GM10266 (cell line): ENCODE measurements around the gene ATP8A1.
"Not testable (repeated sequence)": the region's sequence is repeated elsewhere in the genome, so short reads cannot be mapped to it uniquely, and the experiment has no call there.

ENCODE experiments used
- DNase-seq: peaks from one replicate; pipeline ENCODE4 v3.0.0; 2012; ENCODE audit errors: extremely low spot score
- CTCF ChIP-seq: IDR thresholded peaks from 2 replicates; pipeline ENCODE4 v1.5.1; 2012; ENCODE audit warnings: mild to moderate bottlenecking, low read depth; ENCODE audit not compliant: control insufficient read depth, insufficient read depth; ENCODE audit errors: missing control alignments

ATP8A1 gene

DNA sequence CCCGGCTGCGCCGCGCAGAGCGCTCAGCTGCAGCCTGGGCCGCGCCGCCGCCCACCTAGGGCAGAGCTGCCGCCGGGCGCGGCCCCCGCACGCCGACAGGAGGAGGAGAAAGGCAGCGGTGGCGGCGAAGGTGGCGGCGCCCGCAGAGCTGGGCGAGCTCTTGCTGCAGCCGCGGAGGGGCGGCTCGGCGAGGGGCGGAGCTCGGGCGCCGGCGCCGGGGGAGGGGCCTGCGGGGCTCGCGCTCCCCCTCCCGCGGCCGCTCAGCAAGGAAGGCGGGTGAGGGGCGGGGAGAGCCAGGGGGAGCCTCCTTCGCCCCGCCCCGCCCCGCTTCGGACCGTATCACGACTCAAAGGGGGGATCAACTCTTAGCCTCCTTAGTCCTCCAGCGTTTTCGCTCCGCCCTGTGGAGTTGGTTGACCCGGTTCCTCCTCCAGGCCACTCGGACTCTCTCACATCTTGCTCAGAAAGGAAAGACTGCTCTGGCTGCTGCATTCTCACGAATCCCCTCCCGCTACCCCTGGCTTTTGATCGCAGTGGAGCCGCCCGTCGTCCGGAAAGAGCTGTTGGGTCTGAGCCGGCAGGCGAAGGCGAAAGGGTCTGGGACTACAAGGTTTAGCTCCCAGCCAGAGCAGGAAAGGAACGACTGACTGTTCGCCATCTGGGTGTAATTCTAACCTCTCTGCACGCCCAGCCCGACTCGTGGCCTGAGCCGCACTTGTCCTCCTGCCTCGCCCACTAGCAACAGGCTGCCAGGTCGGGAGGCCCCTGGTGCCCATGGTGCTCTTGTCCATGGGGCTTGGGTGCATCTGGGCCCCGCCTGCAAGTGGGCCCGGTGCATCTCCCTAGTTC is at the start of gene ATP8A1:
Gene ATP8A1 (minus strand): TSS at position 162 of the 849 bp plus-strand sequence. CDS start 232 bp downstream, outside the sequence.
- peak; percentile 96 for DNase-seq
- TF ChIP-seq CTCF = no peak

- DNase-seq = no peak
- TF ChIP-seq CTCF = no peak
Measured at GRCh38 chr4:42706086-42706485, 49.2 kb upstream of the ATP8A1 start.

GRCh38 chr4:42703813-42704212 is 46.9 kb upstream of the ATP8A1 start:
- TF ChIP-seq CTCF = no peak
- DNase-seq = no peak

DNA sequence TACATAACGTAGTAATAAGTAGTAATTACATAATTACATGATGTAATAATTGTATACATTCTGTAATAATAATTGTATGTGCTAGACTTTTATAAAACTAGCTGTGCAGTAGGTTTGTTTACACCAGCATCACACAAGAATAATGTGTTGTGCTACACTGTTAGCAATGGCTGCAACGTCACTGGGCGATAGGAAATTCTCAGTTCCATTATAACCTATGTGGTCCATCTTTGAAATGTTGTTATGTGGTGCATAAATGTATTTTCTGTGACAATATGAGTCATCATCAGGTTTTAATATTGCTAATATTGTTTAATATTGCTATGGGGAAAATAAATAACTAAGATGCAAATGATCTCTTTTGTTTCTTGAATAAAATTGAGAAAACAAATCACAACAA is 46.0 kb upstream of the ATP8A1 start:
- no peak for TF ChIP-seq CTCF
- DNase-seq = no peak

GRCh38 chr4:42701780-42702179 is 44.9 kb upstream of the ATP8A1 start:
- not testable (repeated sequence) for DNase-seq

- DNase-seq = no peak
- no peak for TF ChIP-seq CTCF
Measured at GRCh38 chr4:42690537-42690936, 33.6 kb upstream of the ATP8A1 start.

GRCh38 chr4:42683393-42683792 is 26.5 kb upstream of the ATP8A1 start:
- DNase-seq = no peak
- no peak for TF ChIP-seq CTCF
